ENCODE results near the gene JMJD1C.
"Not testable (repeated sequence)": the region's sequence is repeated elsewhere in the genome, so short reads cannot be mapped to it uniquely, and the experiment has no call there.

The JMJD1C gene

DNA sequence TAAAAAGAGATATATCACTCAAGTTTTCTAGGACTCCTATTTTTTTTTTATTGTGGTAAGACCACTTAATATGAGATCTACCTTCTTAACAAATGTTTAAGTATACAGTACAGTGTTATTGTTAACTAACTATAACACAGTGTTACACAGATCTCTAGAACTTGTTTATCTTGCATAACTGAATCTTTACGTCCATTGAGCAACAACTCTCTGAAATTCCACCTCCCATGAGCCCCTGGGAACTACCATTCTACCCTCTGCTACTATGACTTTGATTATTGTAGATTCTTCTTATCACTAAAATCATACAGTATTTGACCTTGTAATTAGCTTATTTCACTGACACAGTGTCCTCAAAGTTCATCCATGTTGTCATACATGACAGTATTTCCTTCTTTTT lies 32.9 kb upstream of the JMJD1C start:
- FAIRE-seq (peak; percentile 36), DNase-seq (ENCODE audit: insufficient read length) (no peak)

GRCh38 chr10:63497321-63497720 lies 31.5 kb upstream of the JMJD1C start:
- FAIRE-seq: no peak
- TF ChIP-seq TAF1 (IDR thresholded peaks at IDR 0.05; ENCODE audit: borderline replicate concordance, low read depth, low read length): no peak
- no peak for TF ChIP-seq POLR2A (IDR thresholded peaks at IDR 0.05; ENCODE audit: low read depth, low read length)
- TF ChIP-seq POLR2AphosphoS5 (IDR thresholded peaks at IDR 0.05; ENCODE audit: low read depth, low read length): no peak
- DNase-seq (ENCODE audit: insufficient read length): no peak

More for the DNA sequence above, 32.9 kb upstream of the JMJD1C start:
- TF ChIP-seq POLR2A (IDR thresholded peaks at IDR 0.05; ENCODE audit: low read depth, low read length): no peak
- no peak for TF ChIP-seq TAF1 (IDR thresholded peaks at IDR 0.05; ENCODE audit: borderline replicate concordance, low read depth, low read length)
- no peak for TF ChIP-seq POLR2AphosphoS5 (IDR thresholded peaks at IDR 0.05; ENCODE audit: low read depth, low read length)

GRCh38 chr10:63496561-63496960 lies 30.8 kb upstream of the JMJD1C start:
- peak; percentile 87 for FAIRE-seq
- no peak for DNase-seq (ENCODE audit: insufficient read length)
- no peak for TF ChIP-seq POLR2A (IDR thresholded peaks at IDR 0.05; ENCODE audit: low read depth, low read length)

DNA sequence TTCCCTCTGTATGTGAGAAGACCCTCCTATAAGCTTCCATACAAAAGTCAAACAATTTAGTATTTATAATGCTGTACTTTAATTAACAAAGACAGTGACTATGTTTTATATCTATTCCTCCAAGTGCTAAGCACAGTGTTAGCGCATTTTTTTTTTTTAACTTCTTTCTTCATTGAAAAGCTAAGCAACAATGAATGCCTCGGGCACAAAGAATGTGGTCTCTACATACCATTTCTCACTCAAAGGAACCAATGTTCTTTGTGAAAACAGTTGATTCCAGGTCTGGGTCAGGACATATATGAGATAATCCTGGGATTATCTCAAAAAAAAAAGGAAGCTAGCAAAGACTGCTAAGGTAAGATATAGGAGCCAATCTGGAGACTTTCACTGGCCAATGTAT lies 29.2 kb upstream of the JMJD1C start:
- FAIRE-seq (no peak), DNase-seq (ENCODE audit: insufficient read length) (no peak)
- TF ChIP-seq TAF1 (IDR thresholded peaks at IDR 0.05; ENCODE audit: borderline replicate concordance, low read depth, low read length): no peak
- no peak for TF ChIP-seq POLR2AphosphoS5 (IDR thresholded peaks at IDR 0.05; ENCODE audit: low read depth, low read length)
- TF ChIP-seq POLR2A (IDR thresholded peaks at IDR 0.05; ENCODE audit: low read depth, low read length): no peak

DNA sequence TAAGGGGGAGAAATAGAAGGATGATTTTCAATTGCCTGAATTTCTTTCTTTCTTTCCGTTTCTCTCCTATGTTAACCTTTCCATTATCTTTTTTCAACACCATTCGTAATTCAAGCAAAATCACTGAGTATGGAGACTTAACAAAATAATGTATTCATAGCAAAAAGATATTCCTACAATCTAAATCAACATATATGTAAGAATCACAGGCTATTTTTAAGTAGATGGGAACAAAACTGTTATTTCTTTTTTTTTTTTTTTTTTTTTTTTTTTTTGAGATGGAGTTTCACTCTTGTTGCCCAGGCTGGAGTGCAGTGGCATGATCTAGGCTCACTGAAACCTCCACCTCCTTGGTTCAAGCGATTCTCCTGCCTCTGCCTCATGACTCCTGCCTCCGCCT lies 27.2 kb upstream of the JMJD1C start:
- no peak for FAIRE-seq
- no peak for DNase-seq (ENCODE audit: insufficient read length)
- no peak for TF ChIP-seq POLR2A (IDR thresholded peaks at IDR 0.05; ENCODE audit: low read depth, low read length)
- no peak for TF ChIP-seq TAF1 (IDR thresholded peaks at IDR 0.05; ENCODE audit: borderline replicate concordance, low read depth, low read length)
- no peak for TF ChIP-seq POLR2AphosphoS5 (IDR thresholded peaks at IDR 0.05; ENCODE audit: low read depth, low read length)

DNA sequence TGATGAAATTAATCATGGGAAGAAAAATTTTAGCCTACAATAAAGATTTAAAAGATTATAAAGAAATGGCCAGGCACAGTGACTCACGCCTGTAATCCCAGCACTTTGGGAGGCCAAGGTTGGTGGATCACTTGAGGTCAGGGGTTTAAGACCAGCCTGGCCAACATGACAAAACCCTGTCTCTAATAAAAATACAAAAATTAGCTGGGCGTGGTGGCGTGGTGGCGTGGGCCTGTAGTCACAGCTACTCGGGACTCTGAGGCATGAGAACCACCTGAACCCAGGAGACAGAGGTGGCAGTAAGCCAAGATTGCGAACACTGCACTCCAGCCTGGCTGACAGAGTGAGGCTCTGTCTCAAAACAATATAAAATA lies 26.5 kb upstream of the JMJD1C start:
- not testable (repeated sequence) for DNase-seq (ENCODE audit: insufficient read length); FAIRE-seq

- no peak for DNase-seq (ENCODE audit: insufficient read length)
- no peak for FAIRE-seq
- TF ChIP-seq POLR2AphosphoS5 (IDR thresholded peaks at IDR 0.05; ENCODE audit: low read depth, low read length) (no peak), POLR2A (IDR thresholded peaks at IDR 0.05; ENCODE audit: low read depth, low read length) (no peak), TAF1 (IDR thresholded peaks at IDR 0.05; ENCODE audit: borderline replicate concordance, low read depth, low read length) (no peak)
Observed at GRCh38 chr10:63491588-63492316, 26.0 kb upstream of the JMJD1C start.

DNA sequence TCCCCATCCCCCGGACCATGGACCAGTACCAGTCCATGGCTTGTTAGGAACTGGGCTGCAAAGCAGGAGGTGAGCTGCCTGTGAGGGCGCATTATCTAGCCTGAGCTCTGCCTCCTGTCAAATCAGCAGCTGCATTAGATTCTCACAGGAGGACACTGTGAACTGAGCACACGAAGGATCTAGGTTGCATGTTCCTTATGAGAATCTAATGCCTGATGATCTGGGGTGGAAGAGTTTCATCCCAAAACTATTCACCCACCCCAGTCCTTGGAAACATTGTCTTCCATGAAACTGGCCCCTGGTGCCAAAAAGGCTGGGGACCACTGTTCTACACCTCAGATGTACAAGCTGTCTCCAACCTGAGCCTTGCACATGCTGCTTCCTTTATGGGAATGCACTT lies 24.1 kb upstream of the JMJD1C start:
- TF ChIP-seq TAF1 (IDR thresholded peaks at IDR 0.05; ENCODE audit: borderline replicate concordance, low read depth, low read length) (no peak), POLR2A (IDR thresholded peaks at IDR 0.05; ENCODE audit: low read depth, low read length) (no peak), POLR2AphosphoS5 (IDR thresholded peaks at IDR 0.05; ENCODE audit: low read depth, low read length) (no peak)
- FAIRE-seq: no peak

DNA sequence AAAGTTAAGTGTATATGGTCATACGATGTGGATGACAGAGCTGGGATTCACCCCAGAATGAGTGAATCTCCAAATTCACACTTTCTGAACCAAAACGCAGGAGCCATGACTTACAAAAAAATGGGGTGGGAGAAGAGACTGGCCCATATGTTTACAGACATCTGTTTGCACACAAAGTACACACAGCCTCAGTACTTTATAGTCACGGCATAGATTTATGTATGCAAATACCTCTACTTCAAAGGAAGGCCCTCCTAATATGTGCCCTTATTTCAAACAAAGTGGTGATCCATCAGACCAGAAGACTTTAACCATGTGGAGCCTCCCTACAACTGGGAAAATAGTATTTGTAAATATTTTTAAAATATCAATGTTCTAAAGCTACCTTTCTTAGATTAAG lies 22.2 kb upstream of the JMJD1C start:
- FAIRE-seq (no peak), DNase-seq (ENCODE audit: insufficient read length) (no peak)
- TF ChIP-seq POLR2A (IDR thresholded peaks at IDR 0.05; ENCODE audit: low read depth, low read length) (no peak), POLR2AphosphoS5 (IDR thresholded peaks at IDR 0.05; ENCODE audit: low read depth, low read length) (no peak), TAF1 (IDR thresholded peaks at IDR 0.05; ENCODE audit: borderline replicate concordance, low read depth, low read length) (no peak)

More for the DNA sequence above, 24.1 kb upstream of the JMJD1C start:
- no peak for DNase-seq (ENCODE audit: insufficient read length)

- no peak for FAIRE-seq
- DNase-seq (ENCODE audit: insufficient read length): no peak
- no peak for TF ChIP-seq POLR2A (IDR thresholded peaks at IDR 0.05; ENCODE audit: low read depth, low read length)
- no peak for TF ChIP-seq POLR2AphosphoS5 (IDR thresholded peaks at IDR 0.05; ENCODE audit: low read depth, low read length)
- TF ChIP-seq TAF1 (IDR thresholded peaks at IDR 0.05; ENCODE audit: borderline replicate concordance, low read depth, low read length): no peak
Observed at GRCh38 chr10:63483983-63484382, 18.2 kb upstream of the JMJD1C start.

DNA sequence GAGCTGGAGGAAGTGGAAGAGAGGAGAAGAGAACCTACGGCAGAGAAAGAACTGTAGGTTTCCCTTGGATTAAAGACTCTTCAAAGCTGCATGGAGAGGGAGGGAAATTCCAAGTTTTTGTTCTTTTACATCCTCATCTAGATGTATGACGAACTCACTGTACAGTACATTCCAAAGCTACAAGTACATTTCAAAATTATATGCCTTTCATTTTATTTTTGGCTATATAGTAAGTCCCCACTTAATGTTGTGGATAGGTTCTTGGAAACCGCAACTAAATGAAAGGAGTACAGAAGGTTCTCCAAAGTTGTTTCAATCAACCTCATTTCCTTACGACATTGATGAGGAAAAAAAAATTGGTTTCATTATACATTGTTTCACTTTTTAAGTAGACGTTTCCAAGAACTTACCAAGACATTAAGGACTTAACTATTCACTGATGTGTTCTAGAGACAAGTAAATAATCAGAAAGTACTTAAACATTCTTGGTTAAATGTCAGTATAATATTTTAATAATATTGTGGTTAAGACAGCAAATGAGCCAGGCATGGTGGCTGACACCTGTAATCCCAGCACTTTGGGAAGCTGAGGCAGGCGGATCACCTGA lies 16.1 kb upstream of the JMJD1C start:
- no peak for FAIRE-seq
- TF ChIP-seq TAF1 (IDR thresholded peaks at IDR 0.05; ENCODE audit: borderline replicate concordance, low read depth, low read length) (no peak), POLR2A (IDR thresholded peaks at IDR 0.05; ENCODE audit: low read depth, low read length) (no peak), POLR2AphosphoS5 (IDR thresholded peaks at IDR 0.05; ENCODE audit: low read depth, low read length) (no peak)

GRCh38 chr10:63480237-63480636 lies 14.5 kb upstream of the JMJD1C start:
- FAIRE-seq: no peak
- TF ChIP-seq POLR2AphosphoS5 (IDR thresholded peaks at IDR 0.05; ENCODE audit: low read depth, low read length) (no peak), POLR2A (IDR thresholded peaks at IDR 0.05; ENCODE audit: low read depth, low read length) (no peak), TAF1 (IDR thresholded peaks at IDR 0.05; ENCODE audit: borderline replicate concordance, low read depth, low read length) (no peak)
- no peak for DNase-seq (ENCODE audit: insufficient read length)

More for the DNA sequence above, 16.1 kb upstream of the JMJD1C start:
- no peak for DNase-seq (ENCODE audit: insufficient read length)
